Tibial artery (tissue), 4 donors: Measurements from ENCODE around the gene ASB1.

Experiments
- DNase-seq, 2 donors: peaks; one replicate each; pipeline ENCODE4 v3.0.0-alpha.2; 2019
- H3K27ac ChIP-seq, 2 donors: fragments of 200-600 bp; sonication (generic) in 1 of 2; 1 replicate in 1 of 2; 2 replicates in 1 of 2; pipeline ENCODE4 v1.5.1; 2018 to 2019; ENCODE audit warnings: mild to moderate bottlenecking in 1 of 2
- H3K27me3 ChIP-seq, 2 donors: fragments of 200-600 bp; sonication (generic) in 1 of 2; one replicate each; pipeline versions ENCODE4 v1.5.1 to v1.6.0; 2016 to 2019
- H3K36me3 ChIP-seq, 3 donors: fragments of 200-600 bp; sonication (generic) in 2 of 3; one replicate each; pipeline ENCODE4 v1.5.1; 2016 to 2019; ENCODE audit warnings: mild to moderate bottlenecking in 2 of 3
- H3K4me1 ChIP-seq, 4 donors: fragments of 200-600 bp; sonication (generic) in 2 of 4; 1 replicate in 3 of 4; 2 replicates in 1 of 4; pipeline ENCODE4 v1.5.1; 2016 to 2019
- H3K4me3 ChIP-seq, 2 donors: fragments of 200-600 bp; sonication (generic) in 1 of 2; 1 replicate in 1 of 2; 2 replicates in 1 of 2; pipeline ENCODE4 v1.5.1; 2018 to 2019; ENCODE audit warnings: mild to moderate bottlenecking in 2 of 2
- H3K9me3 ChIP-seq, 3 donors: fragments of 200-600 bp; sonication (generic) in 1 of 3; one replicate each; pipeline ENCODE4 v1.5.1; 2016 to 2019
- intact Hi-C: fragments of 100-400 bp; cut with DNase I; formaldehyde crosslinking; loops from one replicate; pipeline ENCODE4 v1.15.0; 2023; ENCODE audit warnings: low total_unique reads
- TF ChIP-seq, protein P1 (sequence below), 2 experiments: fragments of 200-600 bp in 1 of 2; fragments of 450-650 bp in 1 of 2; IDR thresholded peaks; one replicate each; pipeline ENCODE4 v1.5.1; 2017 to 2019; ENCODE audit warnings: antibody characterized with exemption in 2 of 2, mild to moderate bottlenecking in 1 of 2, moderate library complexity in 1 of 2

ASB1 gene

DNA sequence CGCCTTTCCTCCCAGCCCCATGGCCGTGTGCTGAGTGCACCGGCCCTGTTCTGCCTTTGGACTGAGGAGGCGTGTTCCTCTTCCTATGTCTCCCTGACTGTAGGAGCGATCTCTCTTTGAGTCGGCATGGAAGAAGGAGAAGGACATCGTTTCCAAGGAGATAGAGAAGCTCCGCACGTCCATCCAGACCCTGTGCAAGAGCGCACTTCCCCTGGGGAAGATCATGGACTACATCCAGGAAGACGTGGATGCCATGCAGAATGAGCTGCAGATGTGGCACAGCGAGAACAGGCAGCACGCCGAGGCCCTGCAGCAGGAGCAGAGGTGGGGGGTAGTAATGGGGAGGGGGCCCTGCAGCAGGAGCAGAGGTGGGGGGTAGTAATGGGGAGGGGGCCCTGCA is 29.4 kb upstream of the ASB1 start:
- H3K9me3 ChIP-seq: no peaks in the 10 kb centered on the region
- H3K27ac ChIP-seq: no peak overlapping the region
- DNase-seq: no peak
- H3K27me3 ChIP-seq: no peaks in the 10 kb centered on the region
- H3K4me3 ChIP-seq: no peak overlapping the region
- H3K36me3 ChIP-seq: peaks cover 19 to 27% (median 26%) of the 10 kb centered on the region in 3 donors
- H3K4me1 ChIP-seq: no peaks in the 10 kb centered on the region
- intact Hi-C loops: no loop called here
- TF ChIP-seq, protein P1, sequence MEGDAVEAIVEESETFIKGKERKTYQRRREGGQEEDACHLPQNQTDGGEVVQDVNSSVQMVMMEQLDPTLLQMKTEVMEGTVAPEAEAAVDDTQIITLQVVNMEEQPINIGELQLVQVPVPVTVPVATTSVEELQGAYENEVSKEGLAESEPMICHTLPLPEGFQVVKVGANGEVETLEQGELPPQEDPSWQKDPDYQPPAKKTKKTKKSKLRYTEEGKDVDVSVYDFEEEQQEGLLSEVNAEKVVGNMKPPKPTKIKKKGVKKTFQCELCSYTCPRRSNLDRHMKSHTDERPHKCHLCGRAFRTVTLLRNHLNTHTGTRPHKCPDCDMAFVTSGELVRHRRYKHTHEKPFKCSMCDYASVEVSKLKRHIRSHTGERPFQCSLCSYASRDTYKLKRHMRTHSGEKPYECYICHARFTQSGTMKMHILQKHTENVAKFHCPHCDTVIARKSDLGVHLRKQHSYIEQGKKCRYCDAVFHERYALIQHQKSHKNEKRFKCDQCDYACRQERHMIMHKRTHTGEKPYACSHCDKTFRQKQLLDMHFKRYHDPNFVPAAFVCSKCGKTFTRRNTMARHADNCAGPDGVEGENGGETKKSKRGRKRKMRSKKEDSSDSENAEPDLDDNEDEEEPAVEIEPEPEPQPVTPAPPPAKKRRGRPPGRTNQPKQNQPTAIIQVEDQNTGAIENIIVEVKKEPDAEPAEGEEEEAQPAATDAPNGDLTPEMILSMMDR (IDR thresholded peaks at IDR 0.05): no peak

DNA sequence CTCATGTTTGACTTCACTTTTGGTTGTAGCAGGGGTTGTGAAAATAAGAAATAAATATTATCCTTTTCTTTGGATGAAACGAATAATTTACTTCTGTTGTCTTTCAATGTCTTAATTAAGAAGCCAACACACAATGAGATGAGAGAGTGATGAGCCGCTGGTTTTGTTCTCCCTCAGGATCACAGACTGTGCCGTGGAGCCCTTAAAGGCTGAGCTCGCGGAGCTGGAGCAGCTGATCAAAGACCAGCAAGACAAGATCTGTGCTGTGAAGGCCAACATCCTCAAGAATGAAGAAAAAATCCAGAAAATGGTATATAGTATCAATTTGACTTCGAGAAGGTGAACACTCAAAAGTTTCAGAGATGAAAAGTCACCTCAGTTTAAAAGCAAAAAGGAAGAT is 28.1 kb upstream of the ASB1 start:
- no peaks in the 10 kb centered on the region for H3K4me1 ChIP-seq
- H3K4me3 ChIP-seq: no peak overlapping the region
- peaks cover 19 to 27% (median 26%) of the 10 kb centered on the region in 3 donors for H3K36me3 ChIP-seq
- H3K27ac ChIP-seq: no peak overlapping the region
- intact Hi-C loops: no loop called here
- no peaks in the 10 kb centered on the region for H3K27me3 ChIP-seq
- TF ChIP-seq, protein P1 (IDR thresholded peaks at IDR 0.05): no peak
- no peaks in the 10 kb centered on the region for H3K9me3 ChIP-seq
- no peak for DNase-seq

DNA sequence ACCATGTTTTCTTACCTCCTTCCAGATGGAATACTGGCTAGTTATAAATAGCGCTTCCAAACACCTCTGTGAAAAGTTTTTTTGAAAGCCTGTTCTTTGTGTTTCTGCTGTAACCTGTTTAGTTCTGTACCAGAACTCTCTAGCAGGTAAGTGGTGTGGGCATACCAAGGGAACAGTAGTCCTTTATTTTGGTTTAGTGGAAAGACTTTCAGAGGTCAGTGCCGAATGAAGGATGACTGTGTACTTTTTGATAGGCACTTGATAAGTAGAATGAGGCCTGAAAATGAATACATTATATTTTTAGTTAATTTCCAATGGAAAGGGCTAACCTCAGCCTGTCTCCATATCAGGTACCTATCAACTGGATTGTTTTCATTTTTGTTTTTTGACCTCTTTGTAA is 27.6 kb upstream of the ASB1 start:
- Histone ChIP-seq H3K27me3 (no peaks in the 10 kb centered on the region), H3K36me3 (peaks cover 19 to 27% (median 26%) of the 10 kb centered on the region in 3 donors), H3K27ac (no peak overlapping the region), H3K4me3 (no peak overlapping the region), H3K4me1 (no peaks in the 10 kb centered on the region), H3K9me3 (no peaks in the 10 kb centered on the region)
- TF ChIP-seq, protein P1 (IDR thresholded peaks at IDR 0.05): no peak
- DNase-seq: no peak
- intact Hi-C loops: no loop called here

DNA sequence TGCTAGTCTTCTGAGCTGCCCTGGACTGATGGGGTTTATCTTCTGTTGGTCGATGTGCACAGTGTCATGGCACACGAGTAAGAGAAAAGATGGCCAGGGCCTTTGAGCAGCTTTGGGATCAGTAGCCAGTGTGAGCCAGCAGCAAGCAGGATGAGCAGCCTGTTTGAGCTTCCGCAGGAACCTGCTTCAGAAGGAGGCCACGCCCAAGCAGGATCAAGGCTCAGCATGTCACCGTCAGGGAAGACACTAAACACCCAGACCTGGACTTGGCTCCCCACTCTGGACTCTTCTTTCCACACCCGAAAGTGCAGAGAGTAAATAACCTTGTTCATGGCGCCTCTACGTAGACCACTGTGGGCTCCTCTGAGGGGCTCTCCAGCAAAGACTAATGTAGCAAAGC is 25.2 kb upstream of the ASB1 start:
- intact Hi-C loops: no loop called here
- peaks cover 19 to 27% (median 26%) of the 10 kb centered on the region in 3 donors for H3K36me3 ChIP-seq
- H3K9me3 ChIP-seq: no peaks in the 10 kb centered on the region
- no peaks in the 10 kb centered on the region for H3K4me1 ChIP-seq
- H3K27me3 ChIP-seq: no peaks in the 10 kb centered on the region
- no peak for DNase-seq
- TF ChIP-seq, protein P1 (IDR thresholded peaks at IDR 0.05): no peak
- H3K27ac ChIP-seq: no peak overlapping the region
- no peak overlapping the region for H3K4me3 ChIP-seq

DNA sequence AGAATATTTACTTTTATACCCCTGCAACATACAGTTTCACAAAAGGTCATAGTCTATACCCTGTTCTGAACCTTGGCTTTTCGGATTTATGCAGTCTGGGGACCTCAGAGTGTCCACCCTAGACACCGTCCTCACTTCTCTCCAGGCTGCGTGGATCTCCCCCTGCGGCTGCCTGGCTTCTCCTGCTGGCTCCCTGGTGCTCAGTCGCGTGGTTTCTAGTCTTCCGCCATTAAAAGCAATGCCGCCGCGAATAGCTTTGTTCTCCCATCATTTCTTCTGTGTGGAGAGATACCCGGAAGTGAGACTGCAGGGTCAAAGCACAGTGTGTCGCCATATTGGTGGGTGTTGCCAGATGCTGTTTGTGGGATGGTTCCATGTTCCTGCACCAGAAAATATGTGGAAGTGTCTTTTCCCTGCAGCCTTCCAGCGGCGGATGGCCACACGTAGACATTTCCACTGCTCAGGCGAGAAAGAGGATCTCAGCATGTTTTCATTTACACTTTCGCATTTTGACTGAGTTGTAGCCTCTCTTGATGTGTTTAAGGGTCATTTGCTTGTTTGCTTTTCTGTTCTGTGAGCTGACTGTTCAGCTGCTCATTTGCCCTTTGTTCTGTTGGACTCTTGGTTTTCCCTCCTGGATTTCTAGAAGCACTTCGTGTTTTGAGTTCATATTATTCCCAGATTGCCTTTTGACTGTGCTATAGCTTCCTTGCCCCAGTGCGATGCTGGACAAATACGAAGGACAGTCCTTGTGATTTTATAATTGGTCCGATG is 22.9 kb upstream of the ASB1 start:
- TF ChIP-seq, protein P1 (IDR thresholded peaks at IDR 0.05): no peak
- Histone ChIP-seq H3K9me3 (no peaks in the 10 kb centered on the region), H3K27ac (no peak overlapping the region), H3K36me3 (peaks cover 15 to 25% (median 24%) of the 10 kb centered on the region in 3 donors), H3K4me1 (peaks cover 0 to 7% (median 3%) of the 10 kb centered on the region in 4 donors), H3K27me3 (no peaks in the 10 kb centered on the region), H3K4me3 (no peak overlapping the region)
- no peak for DNase-seq
- intact Hi-C loops: no loop called here
